Medulla oblongata (tissue), 1 donor: ENCODE results near the gene SLC38A10.
A peak's percentile ranks its signal among the peaks of the same experiment; 100 is the strongest.
"Not testable (repeated sequence)": the region's sequence is repeated elsewhere in the genome, so short reads cannot be mapped to it uniquely, and the experiment has no call there.

Experiments
- DNase-seq: peaks from one replicate; pipeline ENCODE4 v3.0.0-alpha.2; 2015; ENCODE audit errors: extremely low spot score

The SLC38A10 gene

GRCh38 chr17:81312624-81313325, 17.7 kb upstream of the SLC38A10 start:
- DNase-seq = no peak

- DNase-seq = no peak
Measured at GRCh38 chr17:81311946-81312345, 16.8 kb upstream of the SLC38A10 start.

GRCh38 chr17:81310949-81311550, 15.9 kb upstream of the SLC38A10 start:
- DNase-seq = no peak

- no peak for DNase-seq
Measured at GRCh38 chr17:81309859-81310839, 15.0 kb upstream of the SLC38A10 start.

GRCh38 chr17:81309140-81309858, 14.2 kb upstream of the SLC38A10 start:
- peak; percentile 70 for DNase-seq

GRCh38 chr17:81308784-81309139, 13.7 kb upstream of the SLC38A10 start:
- not testable (repeated sequence) for DNase-seq

GRCh38 chr17:81307636-81308560, 12.8 kb upstream of the SLC38A10 start:
- no peak for DNase-seq

- DNase-seq = no peak
Measured at GRCh38 chr17:81306898-81307510, 11.9 kb upstream of the SLC38A10 start.

- DNase-seq = no peak
Measured at GRCh38 chr17:81306491-81306890, 11.4 kb upstream of the SLC38A10 start.

GRCh38 chr17:81305051-81305630, 10.0 kb upstream of the SLC38A10 start:
- DNase-seq = no peak

- DNase-seq = no peak
Measured at GRCh38 chr17:81304196-81305015, 9.3 kb upstream of the SLC38A10 start.

- DNase-seq = no peak
Measured at GRCh38 chr17:81303385-81303784, 8.3 kb upstream of the SLC38A10 start.

GRCh38 chr17:81302861-81303333, 7.8 kb upstream of the SLC38A10 start:
- no peak for DNase-seq

- no peak for DNase-seq
Measured at GRCh38 chr17:81302324-81302723, 7.2 kb upstream of the SLC38A10 start.

GRCh38 chr17:81301195-81302144, 6.4 kb upstream of the SLC38A10 start:
- no peak for DNase-seq

- no peak for DNase-seq
Measured at GRCh38 chr17:81300586-81301155, 5.6 kb upstream of the SLC38A10 start.

- DNase-seq = no peak
Measured at GRCh38 chr17:81299846-81300585, 4.9 kb upstream of the SLC38A10 start.
